Endodermal cell (in vitro differentiated cells): ENCODE results near the gene PCDHGA1. TPM values are rescaled to one million over a fixed set of nuclear protein-coding genes. Genes with fewer than 3 reads are reported as not detected.

Source experiments
- DNase-seq: peaks from one replicate; pipeline ENCODE4 v3.0.0-alpha.2; 2017
- H3K27ac ChIP-seq: 2 replicates; pipeline ENCODE4 v1.5.1; 2013; ENCODE audit warnings: mild to moderate bottlenecking, low read depth, low read length, moderate library complexity
- H3K27me3 ChIP-seq: 2 replicates; pipeline ENCODE4 v1.6.1; 2013; ENCODE audit warnings: mild to moderate bottlenecking, low read length, moderate library complexity; ENCODE audit not compliant: insufficient read depth, control insufficient read depth, poor library complexity, severe bottlenecking
- H3K36me3 ChIP-seq: 2 replicates; pipeline ENCODE4 v1.7.0; 2013; ENCODE audit warnings: mild to moderate bottlenecking, low read length, moderate library complexity; ENCODE audit not compliant: control insufficient read depth, insufficient read depth
- H3K4me1 ChIP-seq: one replicate; pipeline ENCODE4 v1.7.0; 2013; ENCODE audit warnings: low read length; ENCODE audit not compliant: control insufficient read depth, insufficient read depth
- H3K4me3 ChIP-seq: 2 replicates; pipeline ENCODE4 v1.5.1; 2013; ENCODE audit warnings: mild to moderate bottlenecking, low read length, moderate library complexity
- H3K9ac ChIP-seq: 2 replicates; pipeline ENCODE4 v1.6.1; 2013; ENCODE audit warnings: mild to moderate bottlenecking, low read length, moderate library complexity; ENCODE audit not compliant: poor library complexity, severe bottlenecking; ENCODE audit errors: extremely low read depth
- H3K9me3 ChIP-seq: 2 replicates; pipeline ENCODE4 v1.6.1; 2013; ENCODE audit warnings: mild to moderate bottlenecking, low read length, moderate library complexity; ENCODE audit not compliant: control insufficient read depth
- H3K27ac Mint-ChIP-seq: 2 replicates; pipeline ENCODE4 v1.8.0; 2020; ENCODE audit warnings: mixed read lengths
- H3K27me3 Mint-ChIP-seq: 2 replicates; pipeline ENCODE4 v1.8.0; 2021; ENCODE audit warnings: mild to moderate bottlenecking, mixed read lengths; ENCODE audit not compliant: insufficient read depth
- H3K36me3 Mint-ChIP-seq: 2 replicates; pipeline ENCODE4 v1.8.0; 2020; ENCODE audit warnings: low read depth, mixed read lengths
- H3K4me1 Mint-ChIP-seq: 2 replicates; pipeline ENCODE4 v1.8.0; 2020; ENCODE audit warnings: mixed read lengths
- H3K4me3 Mint-ChIP-seq: 2 replicates; pipeline ENCODE4 v1.8.0; 2020; ENCODE audit warnings: mild to moderate bottlenecking, moderate library complexity, mixed read lengths
- H3K9me3 Mint-ChIP-seq: 2 replicates; pipeline ENCODE4 v1.8.0; 2020; ENCODE audit warnings: mild to moderate bottlenecking, mixed read lengths
- CTCF ChIP-seq: fragments of 200-600 bp; sonication (generic); conservative IDR thresholded peaks from 2 replicates; pipeline ENCODE4 v1.5.0; 2021; ENCODE audit warnings: antibody characterized with exemption, mild to moderate bottlenecking
- WGBS, 2 experiments: methylation state at CpG; one replicate each; pipeline versions ENCODE4 v1.1.5 to v1.1.7; 2013; ENCODE audit warnings: missing lambda C conversion rate in 2 of 2, mixed read lengths in 1 of 2; ENCODE audit not compliant: insufficient coverage in 1 of 2, insufficient read length in 1 of 2; 5-methylcytosine and 5-hydroxymethylcytosine counted together
- total RNA-seq, 2 donors: library from RNA; stranded (reverse); fragmentation: NEBNext Ultra II Directional in 1 of 2; extraction: Animal tissue kit (Norgen Biotek cat#: 25700) in 1 of 2; gene quantifications; 2 replicates in 1 of 2; 3 replicates in 1 of 2; pipeline ENCODE4 v1.2.1, GENCODE V29; 2021

The PCDHGA1 gene
- total RNA-seq, 2 donors from 2014 or later = 0.38 to 2.2 TPM

GRCh38 chr5:141422742-141423291 lies 92.5 kb downstream of the PCDHGA1 start:
- Histone ChIP-seq H3K27me3 (no peaks in the 10 kb centered on the region), H3K4me1 (no peaks in the 10 kb centered on the region), H3K9me3 (peaks cover 85% of the 10 kb centered on the region), H3K9ac (no peak overlapping the region), H3K27ac (no peak overlapping the region), H3K4me3 (no peak overlapping the region), H3K36me3 (no peaks in the 10 kb centered on the region)
- 96% methylated on average over 27 to 42 of the region's 42 CpGs for whole genome bisulfite sequencing, 2 experiments
- H3K27me3 Mint-ChIP-seq = peaks cover 36% of the 10 kb centered on the region
- peaks cover 67% of the 10 kb centered on the region for H3K9me3 Mint-ChIP-seq
- H3K27ac Mint-ChIP-seq = no peak overlapping the region
- TF ChIP-seq CTCF = no peak
- no peak for DNase-seq
- H3K4me3 Mint-ChIP-seq = no peak overlapping the region
- peaks cover 66% of the 10 kb centered on the region for H3K36me3 Mint-ChIP-seq
- H3K4me1 Mint-ChIP-seq = no peaks in the 10 kb centered on the region

- Histone ChIP-seq H3K36me3 (no peaks in the 10 kb centered on the region), H3K4me3 (no peak overlapping the region), H3K27ac (no peak overlapping the region), H3K9me3 (peaks cover 75% of the 10 kb centered on the region), H3K9ac (no peak overlapping the region), H3K4me1 (no peaks in the 10 kb centered on the region), H3K27me3 (no peaks in the 10 kb centered on the region)
- DNase-seq = no peak
- WGBS, 2 experiments = 95 to 96% methylated on average over 44 to 53 of the region's 53 CpGs
- H3K27ac Mint-ChIP-seq = no peak overlapping the region
- H3K4me3 Mint-ChIP-seq = no peak overlapping the region
- TF ChIP-seq CTCF = no peak
- H3K36me3 Mint-ChIP-seq = peaks cover 70% of the 10 kb centered on the region
- no peaks in the 10 kb centered on the region for H3K27me3 Mint-ChIP-seq
- no peaks in the 10 kb centered on the region for H3K4me1 Mint-ChIP-seq
- H3K9me3 Mint-ChIP-seq = peaks cover 66% of the 10 kb centered on the region
These were observed 97.6 kb downstream of the PCDHGA1 start for GRCh38 chr5:141427783-141428426.

DNA sequence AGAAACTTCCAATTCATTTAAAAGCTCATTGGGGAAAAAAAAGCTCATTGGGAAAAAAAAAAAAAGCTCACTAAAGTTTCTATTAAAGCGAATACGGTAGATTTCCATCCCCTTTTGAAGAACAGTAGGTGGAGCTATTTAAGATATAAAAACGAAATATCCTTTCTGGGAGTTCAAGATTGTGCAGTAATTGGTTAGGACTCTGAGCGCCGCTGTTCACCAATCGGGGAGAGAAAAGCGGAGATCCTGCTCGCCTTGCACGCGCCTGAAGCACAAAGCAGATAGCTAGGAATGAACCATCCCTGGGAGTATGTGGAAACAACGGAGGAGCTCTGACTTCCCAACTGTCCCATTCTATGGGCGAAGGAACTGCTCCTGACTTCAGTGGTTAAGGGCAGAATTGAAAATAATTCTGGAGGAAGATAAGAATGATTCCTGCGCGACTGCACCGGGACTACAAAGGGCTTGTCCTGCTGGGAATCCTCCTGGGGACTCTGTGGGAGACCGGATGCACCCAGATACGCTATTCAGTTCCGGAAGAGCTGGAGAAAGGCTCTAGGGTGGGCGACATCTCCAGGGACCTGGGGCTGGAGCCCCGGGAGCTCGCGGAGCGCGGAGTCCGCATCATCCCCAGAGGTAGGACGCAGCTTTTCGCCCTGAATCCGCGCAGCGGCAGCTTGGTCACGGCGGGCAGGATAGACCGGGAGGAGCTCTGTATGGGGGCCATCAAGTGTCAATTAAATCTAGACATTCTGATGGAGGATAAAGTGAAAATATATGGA lies 100.2 kb downstream of the PCDHGA1 start, which contains the start of gene PCDHGA12:
Gene PCDHGA12 (plus strand): TSS at position 176 of the 782 bp plus-strand sequence. CDS start 253 bp downstream, at position 429.
- no peak within 1 kb of the TSS for H3K4me3 Mint-ChIP-seq
- H3K27me3 Mint-ChIP-seq = no peaks in the 10 kb centered on the region
- no peaks in the 10 kb centered on the region for H3K4me1 Mint-ChIP-seq
- H3K9me3 Mint-ChIP-seq = peaks cover 72% of the 10 kb centered on the region
- Histone ChIP-seq H3K4me3 (no peak within 1 kb of the TSS), H3K9me3 (peaks cover 77% of the 10 kb centered on the region), H3K36me3 (no peaks in the 10 kb centered on the region), H3K9ac (no peak within 1 kb of the TSS), H3K27me3 (no peaks in the 10 kb centered on the region), H3K4me1 (no peaks in the 10 kb centered on the region), H3K27ac (no peak within 1 kb of the TSS)
- DNase-seq = no peak
- no peak within 1 kb of the TSS for H3K27ac Mint-ChIP-seq
- 94 to 97% methylated on average over 25 to 33 of the region's 33 CpGs for WGBS, 2 experiments
- H3K36me3 Mint-ChIP-seq = peaks cover 66% of the 10 kb centered on the region
- no peak for TF ChIP-seq CTCF
